Type B pancreatic cell (in vitro differentiated cells): Measurements from ENCODE around the gene STK10. TPM values are rescaled to one million over a fixed set of nuclear protein-coding genes. Genes with fewer than 3 reads are reported as not detected.

Source experiments
- DNase-seq: peaks from one replicate; pipeline ENCODE4 v3.0.0; 2021; ENCODE audit warnings: mixed read lengths; ENCODE audit not compliant: unreplicated experiment; ENCODE audit errors: extremely low spot score
- H3K27ac Mint-ChIP-seq: 2 replicates; pipeline ENCODE4 v1.8.0; 2021; ENCODE audit warnings: mild to moderate bottlenecking, mixed read lengths
- H3K27me3 Mint-ChIP-seq: 2 replicates; pipeline ENCODE4 v1.8.0; 2021; ENCODE audit warnings: mixed read lengths
- H3K36me3 Mint-ChIP-seq: 2 replicates; pipeline ENCODE4 v1.8.0; 2021; ENCODE audit warnings: mixed read lengths
- H3K4me1 Mint-ChIP-seq: one replicate; pipeline ENCODE4 v1.8.0; 2021; ENCODE audit warnings: mixed read lengths; ENCODE audit not compliant: unreplicated experiment
- H3K4me3 Mint-ChIP-seq: 2 replicates; pipeline ENCODE4 v1.8.0; 2021; ENCODE audit warnings: mild to moderate bottlenecking, mixed read lengths
- H3K9me3 Mint-ChIP-seq: 2 replicates; pipeline ENCODE4 v1.8.0; 2021; ENCODE audit warnings: mixed read lengths
- total RNA-seq: library from RNA; stranded (reverse); gene quantifications from 2 replicates; pipeline ENCODE4 v1.2.1, GENCODE V29; 2021; ENCODE audit warnings: low replicate concordance
- TF ChIP-seq, protein P1 (sequence below): fragments of 200-600 bp; sonication (generic); conservative IDR thresholded peaks from 2 replicates; pipeline ENCODE4 v1.5.0; 2021; ENCODE audit warnings: antibody characterized with exemption, mild to moderate bottlenecking

Gene STK10
- total RNA-seq, 1 donor from 2014 or later, result 15.2 TPM

- Mint-ChIP-seq H3K4me1 (peaks cover 12% of the 10 kb centered on the region), H3K4me3 (no peak overlapping the region), H3K36me3 (peaks cover 3% of the 10 kb centered on the region), H3K27ac (no peak overlapping the region), H3K27me3 (no peaks in the 10 kb centered on the region), H3K9me3 (no peaks in the 10 kb centered on the region)
- no peak for DNase-seq
- TF ChIP-seq, protein P1, sequence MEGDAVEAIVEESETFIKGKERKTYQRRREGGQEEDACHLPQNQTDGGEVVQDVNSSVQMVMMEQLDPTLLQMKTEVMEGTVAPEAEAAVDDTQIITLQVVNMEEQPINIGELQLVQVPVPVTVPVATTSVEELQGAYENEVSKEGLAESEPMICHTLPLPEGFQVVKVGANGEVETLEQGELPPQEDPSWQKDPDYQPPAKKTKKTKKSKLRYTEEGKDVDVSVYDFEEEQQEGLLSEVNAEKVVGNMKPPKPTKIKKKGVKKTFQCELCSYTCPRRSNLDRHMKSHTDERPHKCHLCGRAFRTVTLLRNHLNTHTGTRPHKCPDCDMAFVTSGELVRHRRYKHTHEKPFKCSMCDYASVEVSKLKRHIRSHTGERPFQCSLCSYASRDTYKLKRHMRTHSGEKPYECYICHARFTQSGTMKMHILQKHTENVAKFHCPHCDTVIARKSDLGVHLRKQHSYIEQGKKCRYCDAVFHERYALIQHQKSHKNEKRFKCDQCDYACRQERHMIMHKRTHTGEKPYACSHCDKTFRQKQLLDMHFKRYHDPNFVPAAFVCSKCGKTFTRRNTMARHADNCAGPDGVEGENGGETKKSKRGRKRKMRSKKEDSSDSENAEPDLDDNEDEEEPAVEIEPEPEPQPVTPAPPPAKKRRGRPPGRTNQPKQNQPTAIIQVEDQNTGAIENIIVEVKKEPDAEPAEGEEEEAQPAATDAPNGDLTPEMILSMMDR, result no peak
These were observed 21.8 kb downstream of the STK10 start for GRCh38 chr5:172166030-172166826.

- H3K36me3 Mint-ChIP-seq, result peaks cover 3% of the 10 kb centered on the region
- TF ChIP-seq, protein P1, result no peak
- H3K27ac Mint-ChIP-seq, result no peak overlapping the region
- no peak overlapping the region for H3K4me3 Mint-ChIP-seq
- peaks cover 12% of the 10 kb centered on the region for H3K4me1 Mint-ChIP-seq
- H3K9me3 Mint-ChIP-seq, result no peaks in the 10 kb centered on the region
- DNase-seq, result no peak
- H3K27me3 Mint-ChIP-seq, result no peaks in the 10 kb centered on the region
These were observed 22.6 kb downstream of the STK10 start for GRCh38 chr5:172165465-172165864.

- no peak for DNase-seq
- H3K36me3 Mint-ChIP-seq, result peaks cover 3% of the 10 kb centered on the region
- H3K27ac Mint-ChIP-seq, result no peak overlapping the region
- no peak overlapping the region for H3K4me3 Mint-ChIP-seq
- TF ChIP-seq, protein P1, result no peak
- peaks cover 12% of the 10 kb centered on the region for H3K4me1 Mint-ChIP-seq
- H3K27me3 Mint-ChIP-seq, result no peaks in the 10 kb centered on the region
- H3K9me3 Mint-ChIP-seq, result no peaks in the 10 kb centered on the region
These were observed 23.2 kb downstream of the STK10 start for GRCh38 chr5:172164769-172165212.

GRCh38 chr5:172163346-172163745 lies 24.7 kb downstream of the STK10 start:
- Mint-ChIP-seq H3K27me3 (no peaks in the 10 kb centered on the region), H3K36me3 (no peaks in the 10 kb centered on the region), H3K27ac (no peak overlapping the region), H3K4me3 (no peak overlapping the region), H3K9me3 (no peaks in the 10 kb centered on the region), H3K4me1 (peaks cover 12% of the 10 kb centered on the region)
- TF ChIP-seq, protein P1, result no peak
- DNase-seq, result no peak

DNA sequence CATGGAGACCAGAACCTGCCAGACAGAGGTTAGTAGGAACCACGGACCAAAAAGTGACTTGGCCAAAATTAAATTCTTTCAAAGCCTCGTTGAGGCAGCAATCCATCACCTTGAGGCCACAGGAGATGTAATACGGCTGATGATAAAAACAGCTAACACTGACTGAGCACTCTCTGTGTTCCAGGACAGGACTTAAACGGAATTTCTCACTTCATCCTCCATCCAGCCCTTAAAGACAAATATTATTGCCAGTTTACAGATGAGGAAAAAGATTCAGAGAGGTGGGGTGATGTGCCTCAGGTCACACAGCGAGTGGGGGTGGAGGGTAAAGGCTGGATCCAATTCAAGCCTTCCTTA lies 25.1 kb downstream of the STK10 start:
- TF ChIP-seq, protein P1, result no peak

More for the DNA sequence above, 25.1 kb downstream of the STK10 start:
- Mint-ChIP-seq H3K36me3 (no peaks in the 10 kb centered on the region), H3K27me3 (no peaks in the 10 kb centered on the region), H3K9me3 (no peaks in the 10 kb centered on the region), H3K27ac (no peak overlapping the region), H3K4me1 (peaks cover 8% of the 10 kb centered on the region), H3K4me3 (no peak overlapping the region)
- no peak for DNase-seq
